ENCODE data around the gene RETREG3.
"Not testable (repeated sequence)": the region's sequence is repeated elsewhere in the genome, so short reads cannot be mapped to it uniquely, and the experiment has no call there.

RETREG3 gene

GRCh38 chr17:42552736-42553135 is 56.4 kb downstream of the RETREG3 start, which contains the start of gene HSD17B1:
Gene HSD17B1 (plus strand): TSS chr17:42552923. CDS start chr17:42552934, 11 bp downstream.
- not testable (repeated sequence) for DNase-seq (ENCODE audit: low spot score)

DNA sequence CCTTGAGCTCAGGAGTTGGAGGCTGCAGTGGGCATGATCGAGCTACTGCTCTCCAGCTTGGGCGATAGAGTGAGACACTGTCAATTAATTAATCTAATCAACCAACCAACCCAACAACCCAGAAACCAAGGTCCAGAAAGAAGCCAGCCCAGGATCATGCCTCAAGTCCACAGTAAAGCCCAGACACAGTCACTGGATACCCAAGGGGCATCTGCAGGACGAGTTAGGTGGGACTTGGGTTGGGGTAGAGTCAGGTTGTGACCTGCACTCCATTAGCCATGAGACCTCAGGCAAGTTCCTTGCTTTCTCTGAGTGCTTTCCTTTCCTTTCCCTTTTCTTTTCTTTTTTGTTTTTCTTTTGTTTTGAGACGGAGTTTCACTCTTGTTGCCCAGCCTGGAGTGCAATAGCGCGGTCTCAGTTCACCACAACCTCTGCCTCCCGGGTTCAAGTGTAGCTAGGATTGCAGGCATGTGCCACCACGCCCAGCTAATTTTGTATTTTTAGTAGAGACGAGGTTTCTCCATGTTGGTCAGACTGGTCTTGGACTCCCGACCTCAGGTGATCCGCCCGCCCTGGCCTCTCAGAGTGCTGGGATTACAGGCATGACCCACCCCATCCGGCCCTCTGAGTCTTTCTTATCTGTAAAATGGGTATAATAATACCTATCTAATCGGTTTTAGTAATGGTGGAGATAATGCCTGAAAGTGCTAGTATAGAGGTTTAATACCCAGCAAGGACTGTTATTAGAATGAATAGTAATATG is 60.0 kb downstream of the RETREG3 start:
- no peak for DNase-seq (ENCODE audit: low spot score)

DNA sequence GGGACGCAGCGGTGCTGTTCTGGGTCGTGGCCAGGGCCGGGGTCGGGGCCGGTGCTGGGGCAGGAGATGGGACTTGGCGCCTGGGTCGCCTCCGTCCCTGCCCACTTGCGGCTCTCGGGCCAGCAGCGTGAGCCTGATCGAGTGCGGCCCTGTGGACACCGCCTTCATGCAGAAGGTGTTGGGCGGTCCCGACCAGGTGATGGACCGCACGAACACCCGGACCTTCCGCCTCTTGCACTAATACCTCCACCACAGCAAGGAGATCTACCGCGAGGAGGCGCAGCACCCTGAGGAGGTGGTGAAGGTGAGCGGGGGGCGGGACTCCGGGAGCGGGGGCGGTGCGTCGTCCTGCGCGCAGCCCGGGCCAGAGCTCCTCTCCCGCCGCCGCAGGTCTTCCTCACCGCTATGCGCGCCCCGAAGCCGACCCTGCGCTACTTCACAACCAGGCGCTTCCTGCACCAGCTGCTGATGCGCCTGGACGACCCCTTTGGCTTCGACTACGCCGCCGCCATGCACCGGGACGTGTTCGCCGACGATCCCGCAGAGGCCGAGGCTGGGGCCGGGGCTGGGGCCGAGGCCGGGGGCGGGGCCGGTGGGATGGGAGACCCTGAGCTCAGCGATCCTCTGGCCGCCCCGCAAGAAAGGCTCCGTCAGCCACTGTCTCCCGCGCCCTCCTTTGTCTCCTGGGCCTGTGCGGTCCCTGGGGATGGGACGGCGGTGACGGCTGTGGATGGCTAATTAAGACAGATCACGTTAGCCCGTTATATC is 60.9 kb downstream of the RETREG3 start:
- DNase-seq (ENCODE audit: low spot score), result peak; percentile 84

- DNase-seq (ENCODE audit: low spot score), result no peak
These were observed 61.5 kb downstream of the RETREG3 start for GRCh38 chr17:42547698-42548069.

DNA sequence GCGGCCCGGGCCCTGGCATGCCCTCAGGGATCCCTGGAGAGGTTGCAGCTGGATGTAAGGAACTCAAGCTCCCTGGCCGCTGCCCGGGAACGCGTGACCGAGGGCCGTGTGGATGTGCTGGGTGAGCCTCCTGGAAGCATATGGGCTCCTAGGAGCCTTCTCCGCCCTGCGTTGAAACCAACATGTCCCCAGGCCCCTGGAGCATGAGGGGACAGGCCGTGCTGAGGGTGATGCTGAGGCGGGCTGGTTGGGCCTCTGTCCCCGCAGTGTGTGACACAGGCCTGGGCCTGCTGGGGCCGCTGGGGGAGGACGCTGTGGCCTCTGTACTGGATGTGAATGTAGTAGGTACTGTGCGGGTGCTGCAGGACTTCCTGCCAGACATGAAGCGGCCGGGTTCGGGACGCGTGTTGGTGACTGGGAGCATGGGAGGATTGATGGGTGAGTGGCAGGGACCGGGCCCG is 62.1 kb downstream of the RETREG3 start:
- no peak for DNase-seq (ENCODE audit: low spot score)

DNA sequence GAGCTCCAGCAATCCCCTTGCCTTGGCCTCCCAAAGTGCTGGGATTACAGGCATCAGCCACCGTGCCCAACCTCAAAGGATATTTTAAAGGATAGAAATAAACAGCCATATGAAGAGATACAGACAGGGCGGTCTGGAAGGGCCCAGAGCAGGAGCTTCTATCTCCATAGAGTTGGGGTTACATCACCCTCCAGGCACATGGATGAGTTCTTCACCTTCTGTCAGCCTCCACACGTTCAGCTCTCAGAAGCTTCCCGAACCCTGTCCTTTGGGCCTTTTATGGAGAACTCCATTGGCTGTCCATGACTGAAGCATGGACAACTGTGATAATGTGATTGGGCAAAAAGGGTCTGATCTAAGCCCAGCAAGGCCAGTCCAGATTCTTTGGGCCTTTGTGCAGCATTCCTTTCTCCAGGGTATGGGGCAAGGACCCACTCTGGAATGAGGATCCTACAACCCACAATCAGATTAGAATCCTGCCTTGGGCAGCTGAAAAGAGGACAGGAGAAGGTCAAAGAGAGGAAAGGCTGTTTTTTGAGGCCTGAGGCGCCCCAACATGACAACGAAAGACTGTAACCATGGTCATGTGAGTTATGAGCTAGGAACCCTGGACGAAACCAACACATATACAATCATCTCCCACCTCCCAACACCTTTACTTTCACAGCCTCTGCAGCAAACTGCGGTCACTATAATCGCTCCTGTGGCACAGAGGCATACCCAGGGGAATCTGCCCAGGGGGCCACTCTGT is 63.2 kb downstream of the RETREG3 start:
- not testable (repeated sequence) for DNase-seq (ENCODE audit: low spot score)

DNA sequence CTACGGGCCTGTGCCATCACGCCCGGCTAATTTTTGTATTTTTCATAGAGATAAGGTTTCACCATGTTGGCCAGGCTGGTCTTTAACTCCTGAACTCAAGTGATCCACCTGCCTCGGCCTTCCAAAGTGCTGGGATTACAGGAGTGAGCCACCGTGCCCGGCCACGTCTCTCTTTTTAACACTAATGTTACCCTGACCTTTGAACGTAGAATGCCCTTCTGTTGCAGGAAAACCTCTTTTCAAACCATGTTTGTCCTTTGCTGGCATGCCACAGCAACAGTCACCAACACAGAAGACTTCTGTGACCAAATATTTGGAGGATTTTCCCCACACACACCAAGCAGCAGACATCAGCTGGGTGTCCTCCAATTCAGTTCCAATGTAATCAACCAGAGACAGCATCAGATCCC is 64.3 kb downstream of the RETREG3 start:
- DNase-seq (ENCODE audit: low spot score), result no peak

DNA sequence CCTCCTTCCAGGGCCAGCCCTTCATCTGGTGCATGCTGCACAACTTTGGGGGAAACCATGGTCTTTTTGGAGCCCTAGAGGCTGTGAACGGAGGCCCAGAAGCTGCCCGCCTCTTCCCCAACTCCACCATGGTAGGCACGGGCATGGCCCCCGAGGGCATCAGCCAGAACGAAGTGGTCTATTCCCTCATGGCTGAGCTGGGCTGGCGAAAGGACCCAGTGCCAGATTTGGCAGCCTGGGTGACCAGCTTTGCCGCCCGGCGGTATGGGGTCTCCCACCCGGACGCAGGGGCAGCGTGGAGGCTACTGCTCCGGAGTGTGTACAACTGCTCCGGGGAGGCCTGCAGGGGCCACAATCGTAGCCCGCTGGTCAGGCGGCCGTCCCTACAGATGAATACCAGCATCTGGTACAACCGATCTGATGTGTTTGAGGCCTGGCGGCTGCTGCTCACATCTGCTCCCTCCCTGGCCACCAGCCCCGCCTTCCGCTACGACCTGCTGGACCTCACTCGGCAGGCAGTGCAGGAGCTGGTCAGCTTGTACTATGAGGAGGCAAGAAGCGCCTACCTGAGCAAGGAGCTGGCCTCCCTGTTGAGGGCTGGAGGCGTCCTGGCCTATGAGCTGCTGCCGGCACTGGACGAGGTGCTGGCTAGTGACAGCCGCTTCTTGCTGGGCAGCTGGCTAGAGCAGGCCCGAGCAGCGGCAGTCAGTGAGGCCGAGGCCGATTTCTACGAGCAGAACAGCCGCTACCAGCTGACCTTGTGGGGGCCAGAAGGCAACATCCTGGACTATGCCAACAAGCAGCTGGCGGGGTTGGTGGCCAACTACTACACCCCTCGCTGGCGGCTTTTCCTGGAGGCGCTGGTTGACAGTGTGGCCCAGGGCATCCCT is 65.7 kb downstream of the RETREG3 start:
- DNase-seq (ENCODE audit: low spot score), result no peak

GRCh38 chr17:42541041-42541833 is 67.9 kb downstream of the RETREG3 start:
- DNase-seq (ENCODE audit: low spot score), result no peak

DNA sequence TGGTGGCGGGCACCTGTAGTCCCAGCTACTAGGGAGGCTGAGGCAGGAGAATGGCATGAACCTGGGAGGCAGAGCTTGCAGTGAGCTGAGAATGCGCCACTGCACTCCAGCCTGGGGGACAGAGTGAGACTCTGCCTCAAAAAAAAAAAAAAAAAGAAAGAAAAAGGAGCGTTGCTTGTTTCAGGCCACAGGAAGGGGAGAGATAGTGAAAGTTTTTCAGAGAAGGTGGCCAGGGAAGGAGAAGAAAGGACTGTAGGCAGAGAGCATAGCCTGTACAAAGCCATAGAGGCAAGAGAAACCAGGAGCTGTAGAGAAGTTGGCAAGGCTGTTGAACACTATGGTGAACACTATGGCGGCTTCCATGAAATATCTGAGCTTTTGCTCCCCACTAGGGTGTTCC is 68.6 kb downstream of the RETREG3 start:
- not testable (repeated sequence) for DNase-seq (ENCODE audit: low spot score)

GRCh38 chr17:42538482-42538881 is 70.7 kb downstream of the RETREG3 start:
- DNase-seq (ENCODE audit: low spot score), result no peak

DNA sequence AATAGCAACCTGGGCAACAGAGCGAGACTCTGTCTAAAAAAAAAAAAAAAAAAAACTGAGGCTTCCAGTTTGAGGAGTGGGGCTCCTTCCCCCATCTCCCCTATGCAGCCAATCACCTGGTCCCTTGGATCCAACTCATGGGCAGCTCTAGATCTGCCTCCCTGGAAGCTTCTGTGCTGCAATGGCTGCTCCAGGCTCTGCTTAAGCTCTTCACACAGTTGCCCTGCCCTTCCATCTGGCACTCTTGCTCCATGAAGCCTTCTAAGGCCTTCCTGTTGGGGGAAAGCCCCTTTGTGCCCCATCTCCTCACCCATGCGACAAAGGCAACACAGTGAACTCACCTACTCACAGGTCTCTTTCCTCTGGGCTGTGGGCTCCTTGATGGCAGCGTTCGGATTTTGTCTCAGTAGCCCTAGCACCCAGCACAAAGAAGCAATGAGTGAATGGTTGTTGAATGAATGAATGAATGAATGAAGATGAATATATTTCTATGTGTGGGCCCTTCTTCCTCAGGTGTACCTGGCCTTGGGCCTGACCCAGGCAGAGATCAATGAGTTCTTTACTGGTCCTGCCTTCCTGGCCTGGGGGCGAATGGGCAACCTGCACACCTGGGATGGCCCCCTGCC is 71.2 kb downstream of the RETREG3 start:
- DNase-seq (ENCODE audit: low spot score), result no peak

DNA sequence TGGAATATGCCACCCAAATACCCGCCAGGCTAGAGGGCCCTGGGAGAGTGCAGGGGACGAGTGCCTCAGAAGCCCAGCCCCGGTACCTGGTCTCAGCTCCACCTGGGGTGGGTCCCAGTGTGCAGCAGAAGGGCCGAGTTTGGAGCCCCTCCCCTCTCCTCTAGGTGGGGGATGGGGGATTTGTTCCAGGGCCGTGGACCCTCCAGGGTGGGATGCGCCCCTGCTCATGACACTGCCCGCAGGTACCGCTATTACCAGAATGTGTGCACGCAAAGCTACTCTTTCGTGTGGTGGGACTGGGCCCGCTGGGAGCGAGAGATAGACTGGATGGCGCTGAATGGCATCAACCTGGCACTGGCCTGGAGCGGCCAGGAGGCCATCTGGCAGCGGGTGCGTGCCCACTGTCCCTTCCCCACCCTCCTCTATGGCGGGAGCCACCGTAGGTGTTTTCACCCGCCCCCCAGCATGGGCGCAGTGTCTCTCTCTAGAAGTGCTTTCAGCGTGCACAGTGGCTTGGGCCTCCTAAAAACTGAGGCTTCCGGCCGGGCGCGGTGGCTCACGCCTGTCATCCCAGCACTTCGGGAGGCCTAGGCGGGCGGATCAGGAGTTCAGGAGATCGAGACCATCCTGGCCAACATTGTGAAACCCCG is 71.9 kb downstream of the RETREG3 start:
- no peak for DNase-seq (ENCODE audit: low spot score)

DNA sequence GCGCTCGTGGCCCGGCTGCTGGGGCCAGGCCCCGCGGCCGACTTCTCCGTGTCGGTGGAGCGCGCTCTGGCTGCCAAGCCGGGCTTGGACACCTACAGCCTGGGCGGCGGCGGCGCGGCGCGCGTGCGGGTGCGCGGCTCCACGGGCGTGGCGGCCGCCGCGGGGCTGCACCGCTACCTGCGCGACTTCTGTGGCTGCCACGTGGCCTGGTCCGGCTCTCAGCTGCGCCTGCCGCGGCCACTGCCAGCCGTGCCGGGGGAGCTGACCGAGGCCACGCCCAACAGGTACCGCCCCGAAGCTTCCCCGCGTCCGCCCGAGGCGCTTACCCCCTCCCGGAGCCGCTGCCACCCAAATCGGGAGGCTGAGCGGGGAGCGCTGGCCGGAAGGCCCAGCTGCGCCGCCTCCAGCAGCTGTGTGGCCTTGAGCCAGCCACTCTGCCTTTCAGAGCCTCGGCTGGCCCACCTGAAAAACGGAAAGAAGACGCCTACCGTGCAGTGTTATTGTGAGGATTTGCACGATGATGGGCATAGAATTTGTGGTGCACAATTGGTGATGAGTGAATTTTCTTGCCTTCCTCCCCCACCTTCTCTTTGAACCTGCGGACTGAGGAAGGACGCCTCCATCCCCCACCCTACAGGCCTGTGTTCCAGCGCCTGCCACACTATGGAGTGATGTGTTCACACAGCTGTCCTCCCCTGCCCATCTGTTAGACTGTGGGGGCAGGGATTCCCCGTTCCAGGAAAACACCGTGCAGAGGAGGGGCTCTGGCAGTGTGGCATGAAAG is 72.6 kb downstream of the RETREG3 start:
- peak; percentile 96 for DNase-seq (ENCODE audit: low spot score)

GRCh38 chr17:42536048-42536371 is 73.2 kb downstream of the RETREG3 start, which contains the start of gene NAGLU:
Gene NAGLU (plus strand): TSS chr17:42536241. CDS start chr17:42536273, 32 bp downstream.
- peak; percentile 99 for DNase-seq (ENCODE audit: low spot score)

- DNase-seq (ENCODE audit: low spot score), result no peak
These were observed 73.8 kb downstream of the RETREG3 start for GRCh38 chr17:42535155-42536047.

DNA sequence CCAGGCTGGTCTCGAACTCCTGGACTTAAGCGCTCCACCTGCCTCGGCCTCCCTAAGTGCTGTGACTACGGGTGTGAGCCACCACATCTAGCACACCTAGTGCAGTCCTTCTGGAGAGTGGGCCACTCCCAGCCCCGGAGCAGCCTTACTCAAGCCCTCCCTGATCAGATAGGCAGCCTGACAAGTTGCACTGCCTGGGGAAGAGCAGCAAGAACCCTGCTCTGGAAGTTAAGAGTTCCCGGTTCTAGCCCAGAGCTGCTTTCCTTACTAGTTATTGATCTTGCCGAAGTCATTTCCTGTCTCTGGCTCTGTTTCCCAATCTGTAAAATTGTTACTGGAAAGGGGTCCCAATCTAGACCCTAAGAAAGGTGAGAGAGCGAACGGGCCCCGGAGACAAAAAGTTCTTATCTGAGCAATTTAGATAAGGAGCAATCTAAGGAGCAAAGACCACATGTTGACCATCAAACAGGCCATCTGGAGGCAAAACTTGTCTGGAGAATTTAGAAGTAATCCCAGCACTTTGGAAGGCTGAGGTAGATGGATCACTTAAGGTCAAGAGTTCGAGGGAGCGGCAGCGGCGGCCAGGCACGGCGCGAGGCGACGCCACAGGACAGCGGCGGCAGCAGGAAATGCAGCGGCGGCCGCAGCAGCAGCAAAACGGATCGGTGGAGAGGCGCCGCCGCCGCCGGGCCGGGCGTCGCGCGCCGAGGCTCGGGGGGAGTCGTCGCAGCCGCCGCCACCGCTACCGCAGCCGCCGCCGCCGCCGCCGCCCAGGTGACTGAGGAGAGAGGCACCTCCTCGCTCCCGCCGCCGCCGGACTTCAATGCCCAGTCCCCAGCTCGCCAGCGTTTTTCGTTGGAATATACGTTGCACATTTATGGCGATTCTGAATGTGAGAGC is 77.5 kb downstream of the RETREG3 start:
- no peak for DNase-seq (ENCODE audit: low spot score)

All from HuH-7.5 (cell line).